GM10248 (cell line): Measurements from ENCODE around the gene ZAP70.

Experiments
- CTCF ChIA-PET: fragments of 300-600 bp; sonication (Branson Sonifier 250); formaldehyde crosslinking; extraction: SDS; loops from one replicate; lab custom pipeline; 2021; ENCODE audit warnings: antibody characterized with exemption; lab: Yijun Ruan, JAX
- POLR2A ChIA-PET: fragments of 350-650 bp; sonication (Branson Sonifier 250); formaldehyde crosslinking; extraction: SDS; loops from one replicate; lab custom pipeline; 2020; ENCODE audit warnings: antibody characterized with exemption; lab: Yijun Ruan, JAX
- DNase-seq: peaks from one replicate; pipeline ENCODE4 v3.0.0; 2012; ENCODE audit errors: extremely low spot score
- CTCF ChIP-seq: IDR thresholded peaks from 2 replicates; pipeline ENCODE4 v1.5.1; 2012; ENCODE audit warnings: mild to moderate bottlenecking, low read depth; ENCODE audit errors: extremely low read depth, missing control alignments, control extremely low read depth

ZAP70 gene

DNA sequence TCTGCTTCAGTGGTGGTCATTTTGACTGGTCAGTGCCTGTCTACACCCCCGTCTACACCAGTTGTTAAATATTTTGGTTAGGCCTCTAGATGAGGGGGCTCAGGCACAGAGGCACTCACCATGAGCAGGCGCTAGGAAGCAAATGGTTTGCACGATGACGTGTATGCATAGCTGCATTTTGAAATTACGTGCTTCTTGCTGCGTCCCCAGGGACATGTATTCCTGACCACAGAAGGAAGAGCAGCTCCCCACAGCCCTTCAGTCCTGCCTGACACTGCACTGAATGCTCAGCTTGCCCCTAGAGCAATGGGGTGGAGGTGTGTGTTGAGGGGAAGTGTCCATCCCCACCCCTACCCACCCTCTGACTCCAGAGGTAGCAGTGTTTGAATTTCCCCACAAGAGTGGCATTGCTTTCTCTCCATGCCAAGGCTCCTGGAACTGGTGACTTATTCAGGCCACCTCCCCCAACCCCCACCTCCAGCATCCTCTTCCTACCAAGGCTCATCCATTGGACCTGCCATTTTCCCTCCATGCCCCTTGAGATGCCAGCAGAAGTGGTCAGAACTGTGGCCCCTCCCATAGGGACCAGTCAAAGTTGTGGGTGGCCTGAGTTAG is 11.4 kb upstream of the ZAP70 start:
- DNase-seq, result no peak
- POLR2A ChIA-PET, result no interaction called here
- CTCF ChIA-PET, result interaction anchor here (0.7 to 7.0 kb wide), 8 partner anchors 35 to 683 kb away, joined by 3 to 71 read pairs (median 20); partner anchors contain the start of genes ACTR1B and COX5B
- no peak for TF ChIP-seq CTCF

- ChIA-PET CTCF (interaction anchor here (0.7 to 2.4 kb wide), 5 partner anchors 12 to 682 kb away, joined by 3 to 11 read pairs (median 3); no protein-coding TSS in a partner anchor), POLR2A (no interaction called here)
- no peak for TF ChIP-seq CTCF
- DNase-seq, result no peak
Measured at GRCh38 chr2:97702731-97703470, 10.5 kb upstream of the ZAP70 start.

DNA sequence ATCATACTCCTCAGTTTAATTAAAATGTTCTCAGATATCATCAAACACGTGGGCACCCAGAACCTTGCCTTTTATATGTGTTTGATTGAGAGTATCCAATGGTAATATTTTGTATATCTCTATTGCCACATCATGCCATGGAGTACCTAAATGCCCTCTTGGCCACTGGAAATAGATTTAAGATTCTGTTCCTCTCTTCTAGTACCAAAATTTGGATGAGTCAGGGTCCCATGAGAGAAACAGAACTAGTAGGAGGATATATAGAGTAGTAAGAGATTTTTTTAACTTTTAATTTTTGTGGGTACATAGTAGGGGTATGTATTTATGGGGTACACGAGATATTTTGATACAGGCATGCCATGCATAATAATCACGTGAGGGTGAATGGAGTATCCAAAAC is 9.6 kb upstream of the ZAP70 start:
- CTCF ChIA-PET, result interaction anchor here (1.3 to 2.2 kb wide), 2 partner anchors 13 to 113 kb away, joined by 4 to 6 read pairs; no protein-coding TSS in a partner anchor
- TF ChIP-seq CTCF, result no peak
- POLR2A ChIA-PET, result interaction anchor here (0.7 kb wide), 1 partner anchor 275 kb away, joined by 3 read pairs; no protein-coding TSS in a partner anchor
- no peak for DNase-seq

DNA sequence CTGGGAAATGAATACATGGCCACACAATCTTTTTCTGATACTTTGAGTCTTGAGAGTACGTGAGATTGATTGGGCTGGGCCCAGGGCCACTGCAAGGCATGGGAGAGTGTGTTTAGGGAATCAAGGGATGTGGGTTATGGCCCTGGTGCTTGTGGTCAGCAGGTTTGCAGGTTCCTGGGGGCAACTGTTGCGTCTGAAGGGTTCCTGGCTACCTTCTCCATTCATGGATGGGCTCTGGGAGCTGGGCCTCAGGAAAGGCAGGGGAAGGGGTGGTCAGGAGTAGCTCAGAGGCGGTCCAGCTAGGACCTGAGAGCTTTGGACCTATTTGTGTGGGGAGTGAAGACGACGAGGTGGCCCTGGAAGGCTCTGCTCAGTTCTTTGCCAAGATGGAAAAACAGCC is 8.4 kb upstream of the ZAP70 start:
- CTCF ChIA-PET, result interaction anchor here (2.2 to 10.6 kb wide), 4 partner anchors 7 to 681 kb away, joined by 6 to 122 read pairs (median 26); no protein-coding TSS in a partner anchor
- POLR2A ChIA-PET, result no interaction called here
- DNase-seq, result no peak
- TF ChIP-seq CTCF, result no peak

- ChIA-PET POLR2A (no interaction called here), CTCF (interaction anchor here (1.2 to 10.6 kb wide), 4 partner anchors 8 to 680 kb away, joined by 5 to 122 read pairs (median 26); no protein-coding TSS in a partner anchor)
- no peak for TF ChIP-seq CTCF
- no peak for DNase-seq
Measured at GRCh38 chr2:97706112-97706511, 7.3 kb upstream of the ZAP70 start.

GRCh38 chr2:97706708-97707345 is 6.5 kb upstream of the ZAP70 start:
- DNase-seq, result no peak
- TF ChIP-seq CTCF, result no peak
- CTCF ChIA-PET, result interaction anchor here (1.2 to 10.6 kb wide), 5 partner anchors 8 to 679 kb away, joined by 3 to 122 read pairs (median 10); no protein-coding TSS in a partner anchor
- POLR2A ChIA-PET, result no interaction called here
